Thyroid gland (tissue), 4 donors: Measurements from ENCODE around the gene ELFN2. TPM values are rescaled to one million over a fixed set of nuclear protein-coding genes. Genes with fewer than 3 reads are reported as not detected.

Experiments used
- DNase-seq, 2 donors: peaks; one replicate each; pipeline ENCODE4 v3.0.0-alpha.2; 2019
- H3K27ac ChIP-seq, 3 donors: fragments of 200-600 bp; sonication (generic); 1 replicate in 2 of 3; 2 replicates in 1 of 3; pipeline ENCODE4 v1.5.1; 2016 to 2019; ENCODE audit warnings: mild to moderate bottlenecking in 1 of 3, moderate library complexity in 1 of 3
- H3K27me3 ChIP-seq: fragments of 200-600 bp; sonication (generic); one replicate; pipeline ENCODE4 v1.5.1; 2019
- H3K36me3 ChIP-seq, 2 donors: fragments of 200-600 bp; sonication (generic); one replicate each; pipeline ENCODE4 v1.5.1; 2016 to 2019
- H3K4me1 ChIP-seq, 2 donors: fragments of 200-600 bp; sonication (generic); one replicate each; pipeline ENCODE4 v1.5.1; 2017 to 2019
- H3K4me3 ChIP-seq, 3 donors: fragments of 200-600 bp; sonication (generic); replicated peaks in 1 of 3; 1 replicate in 2 of 3; 2 replicates in 1 of 3; pipeline ENCODE4 v1.5.1; 2016; ENCODE audit warnings: mild to moderate bottlenecking in 1 of 3
- H3K9me3 ChIP-seq: fragments of 200-600 bp; sonication (generic); one replicate; pipeline ENCODE4 v1.5.1; 2017
- POLR2A ChIP-seq, 2 donors: fragments of 450-650 bp; IDR thresholded peaks; one replicate each; pipeline ENCODE4 v1.6.1; 2017; ENCODE audit warnings: antibody characterized with exemption in 2 of 2, mild to moderate bottlenecking in 2 of 2, moderate library complexity in 1 of 2
- WGBS, 2 donors: methylation state at CpG; one replicate each; pipeline ENCODE4 v1.1.5; 2017; 5-methylcytosine and 5-hydroxymethylcytosine counted together
- intact Hi-C: fragments of 100-400 bp; cut with DNase I; formaldehyde crosslinking; loops from one replicate; pipeline ENCODE4 v1.15.1; 2023
- total RNA-seq, 4 donors: library from RNA; depleted of rRNA; stranded (reverse); fragments of >200 nt; gene quantifications; one replicate each; pipeline ENCODE4 v1.2.3, GENCODE V29; 2016
- TF ChIP-seq, protein P1 (sequence below), 6 experiments: fragments of 200-600 bp in 3 of 6; fragments of 450-650 bp in 3 of 6; sonication (generic) in 3 of 6; IDR thresholded peaks; one replicate each; pipeline ENCODE4 v1.5.1; 2016 to 2019; ENCODE audit warnings: antibody characterized with exemption in 6 of 6, mild to moderate bottlenecking in 2 of 6, inconsistent platforms in 1 of 6, moderate library complexity in 1 of 6

The ELFN2 gene
- total RNA-seq, 4 donors from 2014 or later = 0.05 TPM; not detected in 3

DNA sequence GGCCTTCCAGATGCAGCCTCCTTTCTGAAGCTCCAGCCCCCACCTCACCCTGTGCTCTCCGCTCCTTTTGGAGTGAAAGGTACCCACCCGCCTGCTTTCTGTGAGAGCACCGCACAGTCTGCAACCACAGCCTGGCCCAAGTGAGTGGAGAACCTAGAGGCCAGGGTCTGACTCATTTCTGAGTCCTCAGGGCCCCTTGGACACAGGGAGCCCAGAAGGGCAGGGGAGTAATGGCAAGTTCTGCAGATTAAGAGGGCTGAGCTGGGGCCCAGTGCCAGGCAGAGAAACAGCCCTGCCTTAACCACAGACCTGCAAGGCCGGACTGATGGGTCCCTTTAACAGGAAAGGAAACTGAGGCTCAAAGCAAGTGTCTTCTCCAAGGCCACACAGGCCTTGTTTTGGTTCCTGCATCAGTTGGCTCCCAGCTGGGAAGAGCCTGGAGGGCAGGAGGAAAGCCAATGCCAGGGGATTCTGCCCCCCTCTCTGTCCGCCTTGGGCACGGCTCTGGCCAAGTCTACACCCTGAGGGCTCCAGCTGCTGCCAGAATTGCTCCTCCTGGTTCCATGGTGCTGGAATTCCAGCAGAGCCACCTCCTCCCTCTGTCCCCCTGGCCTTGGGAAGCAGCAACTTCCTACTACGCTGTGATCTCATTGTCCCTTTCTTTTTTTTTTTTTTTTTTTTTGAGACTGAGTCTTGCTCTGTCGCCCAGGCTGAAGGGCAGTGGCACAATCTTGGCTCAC, 89.9 kb downstream of the ELFN2 start:
- intact Hi-C loops = no loop called here
- Histone ChIP-seq H3K9me3 (no peaks in the 10 kb centered on the region), H3K27me3 (peaks cover 19% of the 10 kb centered on the region), H3K36me3 (no peaks in the 10 kb centered on the region), H3K4me1 (no peaks in the 10 kb centered on the region), H3K4me3 (no peak overlapping the region), H3K27ac (no peak overlapping the region)
- 76 to 79% methylated on average over 8 of the region's 8 CpGs for WGBS, 2 donors
- DNase-seq = no peak
- TF ChIP-seq, protein P1, sequence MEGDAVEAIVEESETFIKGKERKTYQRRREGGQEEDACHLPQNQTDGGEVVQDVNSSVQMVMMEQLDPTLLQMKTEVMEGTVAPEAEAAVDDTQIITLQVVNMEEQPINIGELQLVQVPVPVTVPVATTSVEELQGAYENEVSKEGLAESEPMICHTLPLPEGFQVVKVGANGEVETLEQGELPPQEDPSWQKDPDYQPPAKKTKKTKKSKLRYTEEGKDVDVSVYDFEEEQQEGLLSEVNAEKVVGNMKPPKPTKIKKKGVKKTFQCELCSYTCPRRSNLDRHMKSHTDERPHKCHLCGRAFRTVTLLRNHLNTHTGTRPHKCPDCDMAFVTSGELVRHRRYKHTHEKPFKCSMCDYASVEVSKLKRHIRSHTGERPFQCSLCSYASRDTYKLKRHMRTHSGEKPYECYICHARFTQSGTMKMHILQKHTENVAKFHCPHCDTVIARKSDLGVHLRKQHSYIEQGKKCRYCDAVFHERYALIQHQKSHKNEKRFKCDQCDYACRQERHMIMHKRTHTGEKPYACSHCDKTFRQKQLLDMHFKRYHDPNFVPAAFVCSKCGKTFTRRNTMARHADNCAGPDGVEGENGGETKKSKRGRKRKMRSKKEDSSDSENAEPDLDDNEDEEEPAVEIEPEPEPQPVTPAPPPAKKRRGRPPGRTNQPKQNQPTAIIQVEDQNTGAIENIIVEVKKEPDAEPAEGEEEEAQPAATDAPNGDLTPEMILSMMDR (IDR thresholded peaks at IDR 0.05) = no peak
- no peak for TF ChIP-seq POLR2A (IDR thresholded peaks at IDR 0.05)

- no peak for DNase-seq
- intact Hi-C loops = no loop called here
- no peaks in the 10 kb centered on the region for H3K9me3 ChIP-seq
- no peak overlapping the region for H3K4me3 ChIP-seq
- no peaks in the 10 kb centered on the region for H3K36me3 ChIP-seq
- WGBS, 2 donors = 66% methylated on average over 8 of the region's 8 CpGs
- no peak overlapping the region for H3K27ac ChIP-seq
- TF ChIP-seq, protein P1 (IDR thresholded peaks at IDR 0.05) = no peak
- no peak for TF ChIP-seq POLR2A (IDR thresholded peaks at IDR 0.05)
- no peaks in the 10 kb centered on the region for H3K4me1 ChIP-seq
- H3K27me3 ChIP-seq = peaks cover 19% of the 10 kb centered on the region
Observed at GRCh38 chr22:37336579-37336978, 90.7 kb downstream of the ELFN2 start.

DNA sequence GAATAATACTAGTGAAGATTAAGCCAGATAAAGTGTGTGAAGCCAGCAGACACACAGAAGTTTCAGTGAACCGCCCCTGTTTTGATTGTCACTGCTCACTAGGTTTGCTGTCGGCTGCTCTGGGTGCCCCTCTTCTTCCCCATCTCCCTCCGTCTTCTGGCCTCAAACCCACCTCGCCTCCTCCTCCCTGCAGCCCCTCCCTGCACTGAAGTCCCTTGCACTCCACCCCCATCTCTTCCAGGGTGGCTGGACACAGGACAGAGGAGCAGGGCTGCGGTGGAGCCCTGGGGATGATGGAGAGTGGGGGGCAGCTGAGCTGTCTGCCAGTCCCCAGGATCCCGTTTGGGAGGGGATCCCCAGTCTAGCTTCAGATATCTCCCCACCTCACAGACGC, 91.5 kb downstream of the ELFN2 start:
- no peak for TF ChIP-seq POLR2A (IDR thresholded peaks at IDR 0.05)
- TF ChIP-seq, protein P1 (IDR thresholded peaks at IDR 0.05) = no peak
- no peak for DNase-seq
- intact Hi-C loops = no loop called here
- peaks cover 19% of the 10 kb centered on the region for H3K27me3 ChIP-seq
- H3K4me1 ChIP-seq = no peaks in the 10 kb centered on the region
- 12 to 15% methylated on average over 7 of the region's 7 CpGs for WGBS, 2 donors
- no peaks in the 10 kb centered on the region for H3K9me3 ChIP-seq
- H3K4me3 ChIP-seq = no peak overlapping the region
- no peaks in the 10 kb centered on the region for H3K36me3 ChIP-seq
- no peak overlapping the region for H3K27ac ChIP-seq

- Histone ChIP-seq H3K27ac (no peak overlapping the region), H3K27me3 (peaks cover 19% of the 10 kb centered on the region), H3K9me3 (no peaks in the 10 kb centered on the region), H3K4me1 (no peaks in the 10 kb centered on the region), H3K36me3 (no peaks in the 10 kb centered on the region), H3K4me3 (no peak overlapping the region)
- WGBS, 2 donors = 5 to 8% methylated on average over 27 to 50 of the region's 50 CpGs
- no peak for TF ChIP-seq POLR2A (IDR thresholded peaks at IDR 0.05)
- TF ChIP-seq, protein P1 (IDR thresholded peaks at IDR 0.05) = no peak
- intact Hi-C loops = no loop called here
- DNase-seq = no peak
Observed at GRCh38 chr22:37334859-37335805, 92.1 kb downstream of the ELFN2 start.

- no peaks in the 10 kb centered on the region for H3K36me3 ChIP-seq
- no peaks in the 10 kb centered on the region for H3K4me1 ChIP-seq
- WGBS, 2 donors = 0 to 2% methylated on average over 3 to 26 of the region's 42 CpGs
- H3K27me3 ChIP-seq = peaks cover 19% of the 10 kb centered on the region
- intact Hi-C loops = no loop called here
- no peak overlapping the region for H3K27ac ChIP-seq
- no peak for DNase-seq
- TF ChIP-seq, protein P1 (IDR thresholded peaks at IDR 0.05) = no peak
- no peak for TF ChIP-seq POLR2A (IDR thresholded peaks at IDR 0.05)
- no peak overlapping the region for H3K4me3 ChIP-seq
- H3K9me3 ChIP-seq = no peaks in the 10 kb centered on the region
Observed at GRCh38 chr22:37334461-37334858, 92.8 kb downstream of the ELFN2 start.
